Neural cell (in vitro differentiated cells): ENCODE data around the gene GOSR1. TPM values are rescaled to one million over a fixed set of nuclear protein-coding genes. Genes with fewer than 3 reads are reported as not detected.
"Not testable (repeated sequence)": the region's sequence is repeated elsewhere in the genome, so short reads cannot be mapped to it uniquely, and the experiment has no call there.

Experiments
- H2AFZ ChIP-seq: fragments of 200-600, 300-800 bp; sonication (generic), shearing (Covaris generic); 2 replicates; pipeline ENCODE4 v1.6.0; 2014; ENCODE audit warnings: low read depth, mild to moderate bottlenecking, antibody characterized with exemption, low read length, moderate library complexity
- H3F3A ChIP-seq: fragments of 200-600 bp; shearing (Covaris generic); 2 replicates; pipeline ENCODE4 v1.6.1; 2016; ENCODE audit warnings: mild to moderate bottlenecking, moderate library complexity, mixed read lengths, antibody characterized with exemption, low read length; ENCODE audit not compliant: insufficient read depth, poor library complexity, severe bottlenecking
- H3K27ac ChIP-seq: fragments of 200-600, 300-800 bp; sonication (generic), shearing (Covaris generic); 2 replicates; pipeline ENCODE4 v1.5.1; 2014; ENCODE audit warnings: mild to moderate bottlenecking, low read length, moderate library complexity
- H3K27me3 ChIP-seq: fragments of 300-800, 200-600 bp; sonication (generic), shearing (Covaris generic); 2 replicates; pipeline ENCODE4 v1.6.0; 2014; ENCODE audit warnings: mild to moderate bottlenecking, low read depth, low read length, moderate library complexity; ENCODE audit not compliant: insufficient read depth
- H3K36me3 ChIP-seq: fragments of 300-800, 200-600 bp; sonication (generic), shearing (Covaris generic); 2 replicates; pipeline ENCODE4 v1.5.1; 2014; ENCODE audit warnings: mild to moderate bottlenecking, antibody characterized with exemption, low read length, moderate library complexity; ENCODE audit not compliant: insufficient read depth
- H3K4me2 ChIP-seq: fragments of 300-800, 200-600 bp; sonication (generic), shearing (Covaris generic); 2 replicates; pipeline ENCODE4 v1.6.0; 2014; ENCODE audit warnings: mild to moderate bottlenecking, low read length
- H3K4me3 ChIP-seq: fragments of 300-800, 200-600 bp; sonication (generic), shearing (Covaris generic); 2 replicates; pipeline ENCODE4 v1.5.1; 2014; ENCODE audit warnings: mild to moderate bottlenecking, low read length, moderate library complexity
- H3K79me2 ChIP-seq: fragments of 200-600 bp; shearing (Covaris generic); replicated peaks from 2 replicates; pipeline ENCODE4 v1.6.0; 2014; ENCODE audit warnings: mild to moderate bottlenecking, low read length, moderate library complexity; ENCODE audit not compliant: insufficient read depth
- H3K9ac ChIP-seq: fragments of 300-800, 200-600 bp; sonication (generic), shearing (Covaris generic); 2 replicates; pipeline ENCODE4 v1.6.1; 2016; ENCODE audit warnings: mild to moderate bottlenecking, low read length, mixed read lengths
- H3K9me2 ChIP-seq: fragments of 200-600 bp; shearing (Covaris generic); 2 replicates; pipeline ENCODE4 v1.6.1; 2016; ENCODE audit warnings: mild to moderate bottlenecking, low read length, mixed read lengths; ENCODE audit not compliant: insufficient read depth
- H3K9me3 ChIP-seq: fragments of 200-600, 300-800 bp; sonication (generic), shearing (Covaris generic); 2 replicates; pipeline ENCODE4 v1.6.1; 2016; ENCODE audit warnings: mild to moderate bottlenecking, mixed run types, low read length, moderate library complexity, mixed read lengths
- H4K20me1 ChIP-seq: fragments of 200-600 bp; shearing (Covaris generic); 2 replicates; pipeline ENCODE4 v1.6.1; 2016; ENCODE audit warnings: mild to moderate bottlenecking, mixed run types; ENCODE audit not compliant: insufficient read depth
- EP300 ChIP-seq: fragments of 450-650 bp; conservative IDR thresholded peaks from 2 replicates; pipeline ENCODE4 v1.6.1; 2014; ENCODE audit warnings: antibody characterized with exemption, mild to moderate bottlenecking, moderate library complexity; ENCODE audit not compliant: poor library complexity, severe bottlenecking
- EZH2 ChIP-seq: fragments of 200-600, 300-800 bp; shearing (Covaris generic), sonication (generic); IDR thresholded peaks from 2 replicates; pipeline ENCODE4 v1.6.1; 2014; ENCODE audit warnings: antibody characterized with exemption, low read length, borderline replicate concordance, mild to moderate bottlenecking; ENCODE audit not compliant: insufficient read depth, poor library complexity, severe bottlenecking
- MXI1 ChIP-seq: fragments of 450-650 bp; conservative IDR thresholded peaks from 2 replicates; pipeline ENCODE4 v1.6.1; 2014; ENCODE audit warnings: antibody characterized with exemption, mild to moderate bottlenecking; ENCODE audit not compliant: poor library complexity, severe bottlenecking
- POLR2AphosphoS5 ChIP-seq: IDR thresholded peaks from 2 replicates; pipeline ENCODE4 v1.6.1; 2012
- RAD21 ChIP-seq: fragments of 450-650 bp; conservative IDR thresholded peaks from 2 replicates; pipeline ENCODE4 v1.6.1; 2014; ENCODE audit warnings: antibody characterized with exemption, mild to moderate bottlenecking, moderate library complexity
- SMC3 ChIP-seq: fragments of 450-650 bp; conservative IDR thresholded peaks from 2 replicates; pipeline ENCODE4 v1.6.1; 2014; ENCODE audit warnings: antibody characterized with exemption, mild to moderate bottlenecking, moderate library complexity; ENCODE audit not compliant: poor library complexity
- TAF1 ChIP-seq: IDR thresholded peaks from 2 replicates; pipeline ENCODE4 v1.6.1; 2012; ENCODE audit warnings: low read depth
- polyA plus RNA-seq: library from polyadenylated mRNA; depleted of rRNA; stranded (reverse); fragments of >200 nt; gene quantifications from 2 replicates; pipeline ENCODE4 v1.2.3, GENCODE V29; 2014
- TF ChIP-seq, protein P1 (sequence below): fragments of 450-650 bp; IDR thresholded peaks from 2 replicates; pipeline ENCODE4 v1.5.1; 2014; ENCODE audit warnings: antibody characterized with exemption, mild to moderate bottlenecking, moderate library complexity; ENCODE audit not compliant: poor library complexity, severe bottlenecking
- TF ChIP-seq, protein P2 (sequence below): IDR thresholded peaks from 2 replicates; pipeline ENCODE4 v1.6.1; 2012; ENCODE audit warnings: borderline replicate concordance

GOSR1 gene
- polyA plus RNA-seq, 1 donor from 2014 or later, result 20.1 TPM

- Histone ChIP-seq H3K9me2 (no peaks in the 10 kb centered on the region), H3K4me3 (no peak overlapping the region), H3F3A (no peaks in the 10 kb centered on the region), H3K27me3 (no peaks in the 10 kb centered on the region), H3K27ac (no peak overlapping the region), H3K9ac (no peak overlapping the region), H3K4me2 (no peak overlapping the region), H2AFZ (no peak overlapping the region), H3K79me2 (no peaks in the 10 kb centered on the region), H3K9me3 (no peaks in the 10 kb centered on the region), H4K20me1 (no peaks in the 10 kb centered on the region), H3K36me3 (no peaks in the 10 kb centered on the region)
- TF ChIP-seq, protein P1, sequence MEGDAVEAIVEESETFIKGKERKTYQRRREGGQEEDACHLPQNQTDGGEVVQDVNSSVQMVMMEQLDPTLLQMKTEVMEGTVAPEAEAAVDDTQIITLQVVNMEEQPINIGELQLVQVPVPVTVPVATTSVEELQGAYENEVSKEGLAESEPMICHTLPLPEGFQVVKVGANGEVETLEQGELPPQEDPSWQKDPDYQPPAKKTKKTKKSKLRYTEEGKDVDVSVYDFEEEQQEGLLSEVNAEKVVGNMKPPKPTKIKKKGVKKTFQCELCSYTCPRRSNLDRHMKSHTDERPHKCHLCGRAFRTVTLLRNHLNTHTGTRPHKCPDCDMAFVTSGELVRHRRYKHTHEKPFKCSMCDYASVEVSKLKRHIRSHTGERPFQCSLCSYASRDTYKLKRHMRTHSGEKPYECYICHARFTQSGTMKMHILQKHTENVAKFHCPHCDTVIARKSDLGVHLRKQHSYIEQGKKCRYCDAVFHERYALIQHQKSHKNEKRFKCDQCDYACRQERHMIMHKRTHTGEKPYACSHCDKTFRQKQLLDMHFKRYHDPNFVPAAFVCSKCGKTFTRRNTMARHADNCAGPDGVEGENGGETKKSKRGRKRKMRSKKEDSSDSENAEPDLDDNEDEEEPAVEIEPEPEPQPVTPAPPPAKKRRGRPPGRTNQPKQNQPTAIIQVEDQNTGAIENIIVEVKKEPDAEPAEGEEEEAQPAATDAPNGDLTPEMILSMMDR, result no peak
- no peak for TF ChIP-seq TAF1
- no peak for TF ChIP-seq EP300
Measured at GRCh38 chr17:30570191-30570590, 93.0 kb downstream of the GOSR1 start.

DNA sequence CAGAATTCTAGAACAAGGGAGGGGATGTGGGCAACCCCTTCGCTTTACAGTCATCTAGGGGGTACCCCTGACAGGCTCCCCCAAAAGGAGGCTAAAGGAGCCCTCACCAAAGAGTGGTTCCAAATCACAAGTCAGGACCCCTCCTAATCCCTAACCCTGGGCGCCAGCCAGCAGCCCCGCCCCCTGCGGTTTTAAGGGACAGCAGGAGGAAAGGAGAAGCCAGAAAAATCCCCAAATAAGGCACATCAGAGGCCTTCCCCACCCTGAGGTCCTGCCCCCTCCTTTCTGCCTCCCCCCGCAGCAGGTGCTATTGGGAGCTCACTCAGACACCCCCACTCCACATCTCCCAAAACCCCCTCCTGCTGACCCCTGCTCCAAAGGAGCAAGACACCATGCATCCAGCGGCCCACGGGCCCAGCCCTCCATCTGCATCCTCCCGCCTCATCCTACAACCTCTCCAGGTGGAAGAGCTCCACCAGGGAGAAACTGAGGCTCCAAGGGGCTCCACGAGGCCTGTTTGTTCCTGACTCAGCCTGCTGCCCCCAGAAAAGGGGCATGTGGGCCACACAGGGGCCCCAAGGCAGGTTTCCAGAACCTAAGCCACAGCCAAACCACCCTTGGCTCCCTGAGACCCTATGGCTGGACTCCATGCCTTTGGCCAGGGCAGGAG, 93.5 kb downstream of the GOSR1 start:
- Histone ChIP-seq H3K4me2 (no peak overlapping the region), H3K27ac (no peak overlapping the region), H4K20me1 (no peaks in the 10 kb centered on the region), H3K9me3 (no peaks in the 10 kb centered on the region), H3K9me2 (no peaks in the 10 kb centered on the region), H3K79me2 (no peaks in the 10 kb centered on the region), H3K36me3 (no peaks in the 10 kb centered on the region), H3K27me3 (no peaks in the 10 kb centered on the region), H3F3A (no peaks in the 10 kb centered on the region), H3K4me3 (no peak overlapping the region), H2AFZ (no peak overlapping the region), H3K9ac (no peak overlapping the region)
- TF ChIP-seq TAF1, result no peak
- TF ChIP-seq MXI1, result no peak
- TF ChIP-seq SMC3, result no peak
- no peak for TF ChIP-seq RAD21
- no peak for TF ChIP-seq EP300
- no peak for TF ChIP-seq POLR2AphosphoS5
- TF ChIP-seq, protein P2, sequence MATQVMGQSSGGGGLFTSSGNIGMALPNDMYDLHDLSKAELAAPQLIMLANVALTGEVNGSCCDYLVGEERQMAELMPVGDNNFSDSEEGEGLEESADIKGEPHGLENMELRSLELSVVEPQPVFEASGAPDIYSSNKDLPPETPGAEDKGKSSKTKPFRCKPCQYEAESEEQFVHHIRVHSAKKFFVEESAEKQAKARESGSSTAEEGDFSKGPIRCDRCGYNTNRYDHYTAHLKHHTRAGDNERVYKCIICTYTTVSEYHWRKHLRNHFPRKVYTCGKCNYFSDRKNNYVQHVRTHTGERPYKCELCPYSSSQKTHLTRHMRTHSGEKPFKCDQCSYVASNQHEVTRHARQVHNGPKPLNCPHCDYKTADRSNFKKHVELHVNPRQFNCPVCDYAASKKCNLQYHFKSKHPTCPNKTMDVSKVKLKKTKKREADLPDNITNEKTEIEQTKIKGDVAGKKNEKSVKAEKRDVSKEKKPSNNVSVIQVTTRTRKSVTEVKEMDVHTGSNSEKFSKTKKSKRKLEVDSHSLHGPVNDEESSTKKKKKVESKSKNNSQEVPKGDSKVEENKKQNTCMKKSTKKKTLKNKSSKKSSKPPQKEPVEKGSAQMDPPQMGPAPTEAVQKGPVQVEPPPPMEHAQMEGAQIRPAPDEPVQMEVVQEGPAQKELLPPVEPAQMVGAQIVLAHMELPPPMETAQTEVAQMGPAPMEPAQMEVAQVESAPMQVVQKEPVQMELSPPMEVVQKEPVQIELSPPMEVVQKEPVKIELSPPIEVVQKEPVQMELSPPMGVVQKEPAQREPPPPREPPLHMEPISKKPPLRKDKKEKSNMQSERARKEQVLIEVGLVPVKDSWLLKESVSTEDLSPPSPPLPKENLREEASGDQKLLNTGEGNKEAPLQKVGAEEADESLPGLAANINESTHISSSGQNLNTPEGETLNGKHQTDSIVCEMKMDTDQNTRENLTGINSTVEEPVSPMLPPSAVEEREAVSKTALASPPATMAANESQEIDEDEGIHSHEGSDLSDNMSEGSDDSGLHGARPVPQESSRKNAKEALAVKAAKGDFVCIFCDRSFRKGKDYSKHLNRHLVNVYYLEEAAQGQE, result no peak
- TF ChIP-seq, protein P1, result no peak
- no peak for TF ChIP-seq EZH2

DNA sequence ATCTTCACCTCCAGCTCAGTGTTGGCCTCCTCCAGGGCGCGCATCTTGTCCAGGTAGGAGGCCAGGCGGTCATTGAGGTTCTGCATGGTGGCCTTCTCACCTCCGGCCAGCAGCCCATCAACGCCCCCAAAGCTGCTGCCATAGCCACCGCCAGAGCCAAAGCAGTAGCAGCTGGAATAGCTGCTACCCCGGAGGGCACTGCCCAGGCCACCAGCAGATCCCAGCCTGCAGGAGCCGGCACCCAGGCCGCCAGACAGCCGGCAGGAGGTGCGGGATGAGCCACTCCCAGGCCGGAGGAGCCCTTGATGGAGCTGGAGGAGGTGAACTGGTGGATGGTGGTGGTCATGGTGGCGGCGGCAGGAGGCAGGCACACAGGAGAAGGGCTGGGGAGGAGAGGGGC, 94.2 kb downstream of the GOSR1 start:
- not testable (repeated sequence) for H2AFZ ChIP-seq, H3K27ac ChIP-seq, H3K36me3 ChIP-seq, H3K9me2 ChIP-seq, H3K9ac ChIP-seq, H3K79me2 ChIP-seq, H3K4me2 ChIP-seq, H3F3A ChIP-seq, H3K4me3 ChIP-seq, H4K20me1 ChIP-seq, H3K9me3 ChIP-seq, H3K27me3 ChIP-seq
